Trophoblast cell (in vitro differentiated cells and primary cell): ENCODE measurements around the gene DNAJC18.

Experiments
- DNase-seq, 2 donors: peaks; one replicate each; pipeline ENCODE4 v3.0.0-alpha.2; 2016
- H2AFZ ChIP-seq: 2 replicates; pipeline ENCODE4 v1.6.1; 2013; ENCODE audit warnings: low read length, moderate library complexity, mild to moderate bottlenecking; ENCODE audit not compliant: insufficient read depth, poor library complexity
- H2AK5ac ChIP-seq: 2 replicates; pipeline ENCODE4 v1.6.1; 2013; ENCODE audit warnings: mild to moderate bottlenecking, low read length
- H2BK120ac ChIP-seq: 2 replicates; pipeline ENCODE4 v1.6.1; 2013; ENCODE audit warnings: low read length, mild to moderate bottlenecking, moderate library complexity; ENCODE audit not compliant: insufficient read depth, poor library complexity
- H2BK12ac ChIP-seq: 2 replicates; pipeline ENCODE4 v1.6.1; 2013; ENCODE audit warnings: mild to moderate bottlenecking, low read length, moderate library complexity
- H2BK5ac ChIP-seq: 2 replicates; pipeline ENCODE4 v1.6.1; 2013; ENCODE audit warnings: low read length, low read depth, moderate library complexity, mild to moderate bottlenecking; ENCODE audit not compliant: poor library complexity
- H3K14ac ChIP-seq: 2 replicates; pipeline ENCODE4 v1.6.1; 2013; ENCODE audit warnings: mild to moderate bottlenecking, low read length
- H3K18ac ChIP-seq: 2 replicates; pipeline ENCODE4 v1.6.1; 2013; ENCODE audit warnings: mild to moderate bottlenecking, low read length
- H3K23ac ChIP-seq: 2 replicates; pipeline ENCODE4 v1.6.1; 2013; ENCODE audit warnings: low read length
- H3K27ac ChIP-seq: 2 replicates; pipeline ENCODE4 v1.5.1; 2013; ENCODE audit warnings: low read depth, mild to moderate bottlenecking, inconsistent platforms, low read length, moderate library complexity
- H3K27me3 ChIP-seq: 2 replicates; pipeline ENCODE4 v1.6.1; 2013; ENCODE audit warnings: inconsistent platforms, mild to moderate bottlenecking, low read length, moderate library complexity; ENCODE audit not compliant: insufficient read depth
- H3K36me3 ChIP-seq, 2 experiments: 1 replicate in 1 of 2; 2 replicates in 1 of 2; pipeline ENCODE4 v1.6.1; 2013; ENCODE audit warnings: low read length in 2 of 2, mild to moderate bottlenecking in 2 of 2, moderate library complexity in 1 of 2; ENCODE audit not compliant: insufficient read depth in 2 of 2, control insufficient read depth in 1 of 2
- H3K4ac ChIP-seq: 2 replicates; pipeline ENCODE4 v1.6.1; 2013; ENCODE audit warnings: low read depth, mild to moderate bottlenecking, low read length, moderate library complexity
- H3K4me1 ChIP-seq, 2 experiments: 1 replicate in 1 of 2; 2 replicates in 1 of 2; pipeline ENCODE4 v1.6.1; 2013; ENCODE audit warnings: low read length in 2 of 2, mild to moderate bottlenecking in 2 of 2, moderate library complexity in 1 of 2; ENCODE audit not compliant: insufficient read depth in 2 of 2, control insufficient read depth in 1 of 2
- H3K4me2 ChIP-seq: 2 replicates; pipeline ENCODE4 v1.6.1; 2013; ENCODE audit warnings: inconsistent platforms, mild to moderate bottlenecking, low read length, moderate library complexity
- H3K4me3 ChIP-seq: 2 replicates; pipeline ENCODE4 v1.5.1; 2013; ENCODE audit warnings: mild to moderate bottlenecking, low read depth, low read length, inconsistent platforms
- H3K79me1 ChIP-seq: one replicate; pipeline ENCODE4 v1.6.1; 2013; ENCODE audit warnings: low read length
- H3K79me2 ChIP-seq: 2 replicates; pipeline ENCODE4 v1.6.1; 2013; ENCODE audit warnings: low read length, mild to moderate bottlenecking; ENCODE audit not compliant: control insufficient read depth, insufficient read depth, poor library complexity
- H3K9ac ChIP-seq: 2 replicates; pipeline ENCODE4 v1.6.1; 2013; ENCODE audit warnings: mild to moderate bottlenecking, low read length
- H3K9me3 ChIP-seq: 2 replicates; pipeline ENCODE4 v1.6.1; 2013; ENCODE audit warnings: low read depth, mild to moderate bottlenecking, control low read depth, inconsistent platforms, low read length; ENCODE audit not compliant: insufficient read depth
- H4K12ac ChIP-seq: 2 replicates; pipeline ENCODE4 v1.6.1; 2013; ENCODE audit warnings: low read depth, mild to moderate bottlenecking, low read length, moderate library complexity
- H4K8ac ChIP-seq: 2 replicates; pipeline ENCODE4 v1.6.1; 2013; ENCODE audit warnings: low read depth, mild to moderate bottlenecking, low read length, moderate library complexity
- H4K91ac ChIP-seq: one replicate; pipeline ENCODE4 v1.6.1; 2013; ENCODE audit warnings: low read depth, mild to moderate bottlenecking, low read length, moderate library complexity
- WGBS: extraction: QIAGEN DNeasy Blood & Tissue Kit; methylation state at CpG from one replicate; pipeline ENCODE4 v1.1.7; 2013; ENCODE audit warnings: missing lambda C conversion rate; ENCODE audit not compliant: insufficient read length, insufficient coverage; ENCODE audit errors: extremely low coverage; 5-methylcytosine and 5-hydroxymethylcytosine counted together

The DNAJC18 gene

GRCh38 chr5:139394654-139395566 lies 44.4 kb downstream of the DNAJC18 start, which contains the start of gene PROB1:
PROB1 (minus strand) TSS chr5:139395104; CDS start chr5:139395081, 23 bp downstream.
- Histone ChIP-seq H3K79me1 (no peaks in the 10 kb centered on the region), H3K4ac (no peak within 1 kb of the TSS), H3K27ac (no peak within 1 kb of the TSS), H4K91ac (no peak within 1 kb of the TSS), H2AK5ac (peak within 1 kb of the TSS; percentile 55), H3K36me3 (no peaks in the 10 kb centered on the region), H2BK12ac (peak within 1 kb of the TSS; percentile 18), H2BK5ac (no peak within 1 kb of the TSS), H4K8ac (peak within 1 kb of the TSS; percentile 45), H2AFZ (peak within 1 kb of the TSS; percentile 10), H3K4me3 (peak within 1 kb of the TSS; percentile 20), H3K27me3 (peaks cover 32% of the 10 kb centered on the region), H3K9me3 (peaks cover 2% of the 10 kb centered on the region), H3K14ac (no peak within 1 kb of the TSS), H3K9ac (no peak within 1 kb of the TSS), H3K79me2 (peaks cover 5% of the 10 kb centered on the region), H3K18ac (peak within 1 kb of the TSS; percentile 27), H3K23ac (no peak within 1 kb of the TSS), H3K4me2 (peak within 1 kb of the TSS; percentile 64), H3K4me1 (peaks cover 19 to 24% of the 10 kb centered on the region in 2 experiments), H2BK120ac (no peak within 1 kb of the TSS), H4K12ac (peak within 1 kb of the TSS; percentile 43)
- no peak for DNase-seq
- WGBS, result no CpG with 5 or more reads among the region's 76 CpGs

- peak in 1 of 2 donors; percentile 25 for DNase-seq
- no peaks in the 10 kb centered on the region for H3K36me3 ChIP-seq
- H3K79me2 ChIP-seq, result peaks cover 5% of the 10 kb centered on the region
- peak overlapping the region; percentile 43 for H4K12ac ChIP-seq
- peak overlapping the region; percentile 18 for H2BK12ac ChIP-seq
- peak overlapping the region; percentile 20 for H3K4me3 ChIP-seq
- H2AFZ ChIP-seq, result peak overlapping the region; percentile 10
- H3K27me3 ChIP-seq, result peaks cover 32% of the 10 kb centered on the region
- H3K18ac ChIP-seq, result peak overlapping the region; percentile 27
- H3K27ac ChIP-seq, result no peak overlapping the region
- peaks cover 19 to 24% of the 10 kb centered on the region in 2 experiments for H3K4me1 ChIP-seq
- H3K9me3 ChIP-seq, result peaks cover 2% of the 10 kb centered on the region
- H2BK5ac ChIP-seq, result no peak overlapping the region
- H3K23ac ChIP-seq, result no peak overlapping the region
- no peaks in the 10 kb centered on the region for H3K79me1 ChIP-seq
- H2AK5ac ChIP-seq, result peak overlapping the region; percentile 55
- peak overlapping the region; percentile 64 for H3K4me2 ChIP-seq
- no CpG with 5 or more reads among the region's 62 CpGs for WGBS
- H3K14ac ChIP-seq, result no peak overlapping the region
- H3K9ac ChIP-seq, result no peak overlapping the region
- peak overlapping the region; percentile 45 for H4K8ac ChIP-seq
- no peak overlapping the region for H3K4ac ChIP-seq
- no peak overlapping the region for H2BK120ac ChIP-seq
- no peak overlapping the region for H4K91ac ChIP-seq
Observed at GRCh38 chr5:139394123-139394653, 45.1 kb downstream of the DNAJC18 start.

- Histone ChIP-seq H3K79me2 (peaks cover 5% of the 10 kb centered on the region), H3K27me3 (peaks cover 32% of the 10 kb centered on the region), H2BK5ac (no peak overlapping the region), H3K9me3 (peaks cover 2% of the 10 kb centered on the region), H2AFZ (peak overlapping the region; percentile 93), H3K4me1 (peaks cover 19 to 24% of the 10 kb centered on the region in 2 experiments), H4K12ac (no peak overlapping the region), H3K4me3 (peak overlapping the region; percentile 38), H3K23ac (no peak overlapping the region), H2BK120ac (no peak overlapping the region), H3K14ac (peak overlapping the region; percentile 1), H3K9ac (no peak overlapping the region), H3K18ac (no peak overlapping the region), H3K27ac (no peak overlapping the region), H3K79me1 (no peaks in the 10 kb centered on the region), H4K91ac (no peak overlapping the region), H3K4ac (no peak overlapping the region), H4K8ac (no peak overlapping the region), H2AK5ac (no peak overlapping the region), H2BK12ac (no peak overlapping the region), H3K4me2 (peak overlapping the region; percentile 64), H3K36me3 (no peaks in the 10 kb centered on the region)
- DNase-seq, result no peak
- no CpG with 5 or more reads among the region's 49 CpGs for WGBS
Observed at GRCh38 chr5:139393497-139394122, 45.7 kb downstream of the DNAJC18 start.

GRCh38 chr5:139392678-139393496 lies 46.4 kb downstream of the DNAJC18 start:
- Histone ChIP-seq H3K4me1 (peaks cover 19 to 25% of the 10 kb centered on the region in 2 experiments), H4K8ac (peak overlapping the region; percentile 91), H2BK12ac (no peak overlapping the region), H3K4me3 (peak overlapping the region; percentile 59), H4K12ac (peak overlapping the region; percentile 58), H3K23ac (no peak overlapping the region), H2AK5ac (no peak overlapping the region), H3K27me3 (peaks cover 32% of the 10 kb centered on the region), H2AFZ (peak overlapping the region; percentile 93), H3K36me3 (no peaks in the 10 kb centered on the region), H3K4ac (no peak overlapping the region), H3K79me1 (no peaks in the 10 kb centered on the region), H3K4me2 (peak overlapping the region; percentile 64), H3K27ac (no peak overlapping the region), H4K91ac (peak overlapping the region; percentile 44), H3K79me2 (peaks cover 5% of the 10 kb centered on the region), H3K14ac (peak overlapping the region; percentile 1), H3K18ac (peak overlapping the region; percentile 60), H2BK120ac (peak overlapping the region; percentile 30), H3K9ac (peak overlapping the region; percentile 53), H2BK5ac (no peak overlapping the region), H3K9me3 (peaks cover 2% of the 10 kb centered on the region)
- no CpG with 5 or more reads among the region's 77 CpGs for WGBS
- peak in 1 of 2 donors; percentile 26 for DNase-seq
